Measurements from ENCODE around the gene FAXC.

Gene FAXC

DNA sequence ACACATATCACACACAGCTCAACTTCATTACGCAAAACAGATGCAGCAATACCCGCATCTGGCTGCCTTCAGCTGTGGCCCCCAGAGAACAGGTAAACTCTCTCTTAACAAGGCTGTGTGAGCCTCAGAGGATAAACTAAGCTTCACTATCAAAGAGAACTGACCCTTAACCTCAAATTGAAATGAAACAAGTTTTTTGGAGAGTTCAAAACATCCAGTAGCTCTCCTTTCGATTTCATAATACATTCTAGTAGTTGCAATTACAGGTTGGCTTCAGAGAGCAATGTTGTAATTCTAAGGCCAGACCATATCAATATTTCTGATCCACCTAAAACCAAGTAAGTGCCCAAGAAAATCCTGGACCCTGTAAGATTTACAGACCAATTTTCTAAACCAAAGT, 113.5 kb downstream of the FAXC start:
- H2BK120ac ChIP-seq (ENCODE audit: low read depth, low read length): no peak overlapping the region
- peaks cover 9 to 16% of the 10 kb centered on the region in 2 experiments for H3K27me3 ChIP-seq (ENCODE audit: control insufficient read depth in 1 of 2, insufficient read depth in 1 of 2, low read length in 2 of 2)
- no peak overlapping the region for H3K9ac ChIP-seq (ENCODE audit: low read length)
- H3K14ac ChIP-seq (ENCODE audit: low read length in 2 of 2): no peak overlapping the region
- H3K4me1 ChIP-seq (ENCODE audit: control insufficient read depth, insufficient read depth, low read depth, low read length): no peaks in the 10 kb centered on the region
- no peak overlapping the region for H3K27ac ChIP-seq (ENCODE audit: low read length, poor library complexity, severe bottlenecking)
- H3K4me2 ChIP-seq (ENCODE audit: low read length, poor library complexity, severe bottlenecking): no peak overlapping the region
- no peak overlapping the region for H3K23ac ChIP-seq (ENCODE audit: low read length in 2 of 2)
- H3K4me3 ChIP-seq (ENCODE audit: insufficient read depth in 1 of 2, low read depth in 1 of 2, low read length in 2 of 2): no peak overlapping the region
- H3K4ac ChIP-seq (ENCODE audit: low read depth in 1 of 2, low read length in 2 of 2): no peak overlapping the region
- H3K9me3 ChIP-seq (ENCODE audit: control insufficient read depth, low read length): no peaks in the 10 kb centered on the region
- H4K8ac ChIP-seq (ENCODE audit: low read length): no peak overlapping the region
- no peak overlapping the region for H3K18ac ChIP-seq (ENCODE audit: low read depth in 1 of 2, low read length in 2 of 2)
- DNase-seq: no peak
- H4K91ac ChIP-seq (ENCODE audit: low read length): no peak overlapping the region
- no peaks in the 10 kb centered on the region for H3K79me1 ChIP-seq (replicated peaks; ENCODE audit: low read length, poor library complexity, severe bottlenecking)
- no peaks in the 10 kb centered on the region for H3K36me3 ChIP-seq (ENCODE audit: control insufficient read depth in 1 of 2, insufficient read depth in 2 of 2, low read depth in 1 of 2, low read length in 2 of 2)
- H2BK5ac ChIP-seq (ENCODE audit: low read depth, low read length, poor library complexity, severe bottlenecking): no peak overlapping the region
- no peak overlapping the region for H2BK15ac ChIP-seq (ENCODE audit: low read depth, poor library complexity, severe bottlenecking)
- no peak overlapping the region for H2AFZ ChIP-seq (ENCODE audit: low read depth, low read length)
- H2AK5ac ChIP-seq (ENCODE audit: low read length, severe bottlenecking): no peak overlapping the region
- WGBS: 84% methylated on average over 3 of the region's 3 CpGs
- no peak overlapping the region for H2BK12ac ChIP-seq (ENCODE audit: low read length in 2 of 2)

- Histone ChIP-seq H4K91ac (ENCODE audit: low read length) (no peak overlapping the region), H2AFZ (ENCODE audit: low read depth, low read length) (no peak overlapping the region), H3K36me3 (ENCODE audit: control insufficient read depth in 1 of 2, insufficient read depth in 2 of 2, low read depth in 1 of 2, low read length in 2 of 2) (no peaks in the 10 kb centered on the region), H3K4ac (ENCODE audit: low read depth in 1 of 2, low read length in 2 of 2) (no peak overlapping the region), H3K27me3 (ENCODE audit: control insufficient read depth in 1 of 2, insufficient read depth in 1 of 2, low read length in 2 of 2) (peaks cover 5 to 9% of the 10 kb centered on the region in 2 experiments), H4K8ac (ENCODE audit: low read length) (no peak overlapping the region), H3K27ac (ENCODE audit: low read length, poor library complexity, severe bottlenecking) (no peak overlapping the region), H3K79me1 (replicated peaks; ENCODE audit: low read length, poor library complexity, severe bottlenecking) (no peaks in the 10 kb centered on the region), H3K18ac (ENCODE audit: low read depth in 1 of 2, low read length in 2 of 2) (no peak overlapping the region), H2AK5ac (ENCODE audit: low read length, severe bottlenecking) (no peak overlapping the region), H2BK5ac (ENCODE audit: low read depth, low read length, poor library complexity, severe bottlenecking) (no peak overlapping the region), H3K9me3 (ENCODE audit: control insufficient read depth, low read length) (no peaks in the 10 kb centered on the region), H3K23ac (ENCODE audit: low read length in 2 of 2) (no peak overlapping the region), H3K14ac (ENCODE audit: low read length in 2 of 2) (no peak overlapping the region), H2BK120ac (ENCODE audit: low read depth, low read length) (no peak overlapping the region), H2BK15ac (ENCODE audit: low read depth, poor library complexity, severe bottlenecking) (no peak overlapping the region), H3K9ac (ENCODE audit: low read length) (no peak overlapping the region), H3K4me3 (ENCODE audit: insufficient read depth in 1 of 2, low read depth in 1 of 2, low read length in 2 of 2) (no peak overlapping the region), H2BK12ac (ENCODE audit: low read length in 2 of 2) (no peak overlapping the region), H3K4me2 (ENCODE audit: low read length, poor library complexity, severe bottlenecking) (no peak overlapping the region), H3K4me1 (ENCODE audit: control insufficient read depth, insufficient read depth, low read depth, low read length) (no peaks in the 10 kb centered on the region)
- no peak for DNase-seq
- 89% methylated on average over 4 of the region's 4 CpGs for WGBS
These were observed 116.3 kb downstream of the FAXC start for GRCh38 chr6:99233219-99233618.

DNA sequence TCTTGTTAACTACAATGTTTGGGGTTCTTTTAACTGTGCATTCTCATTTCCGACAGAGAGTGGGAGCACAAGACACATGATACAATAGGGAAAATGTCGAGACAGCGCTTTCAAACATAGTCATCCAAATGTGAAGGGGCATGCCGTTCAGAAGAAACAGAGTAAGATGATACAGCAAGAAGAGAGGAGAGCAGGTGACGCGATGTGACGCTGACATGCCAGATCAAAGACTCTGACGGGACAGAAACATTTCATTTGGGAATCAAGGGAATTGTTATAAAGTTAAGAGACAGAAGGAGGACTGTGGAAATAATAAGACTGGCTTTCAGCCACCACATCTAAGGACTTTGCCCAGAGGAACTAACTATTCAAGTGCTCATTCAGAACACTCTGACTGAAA, 117.4 kb downstream of the FAXC start:
- Histone ChIP-seq H3K4me1 (ENCODE audit: control insufficient read depth, insufficient read depth, low read depth, low read length) (no peaks in the 10 kb centered on the region), H2BK120ac (ENCODE audit: low read depth, low read length) (no peak overlapping the region), H3K27ac (ENCODE audit: low read length, poor library complexity, severe bottlenecking) (no peak overlapping the region), H3K9me3 (ENCODE audit: control insufficient read depth, low read length) (no peaks in the 10 kb centered on the region), H3K4me3 (ENCODE audit: insufficient read depth in 1 of 2, low read depth in 1 of 2, low read length in 2 of 2) (no peak overlapping the region), H3K14ac (ENCODE audit: low read length in 2 of 2) (no peak overlapping the region), H3K4me2 (ENCODE audit: low read length, poor library complexity, severe bottlenecking) (no peak overlapping the region), H2BK12ac (ENCODE audit: low read length in 2 of 2) (no peak overlapping the region), H3K27me3 (ENCODE audit: control insufficient read depth in 1 of 2, insufficient read depth in 1 of 2, low read length in 2 of 2) (peaks cover 5 to 9% of the 10 kb centered on the region in 2 experiments), H2BK5ac (ENCODE audit: low read depth, low read length, poor library complexity, severe bottlenecking) (no peak overlapping the region), H4K91ac (ENCODE audit: low read length) (no peak overlapping the region), H3K79me1 (replicated peaks; ENCODE audit: low read length, poor library complexity, severe bottlenecking) (no peaks in the 10 kb centered on the region), H3K18ac (ENCODE audit: low read depth in 1 of 2, low read length in 2 of 2) (no peak overlapping the region), H2AFZ (ENCODE audit: low read depth, low read length) (no peak overlapping the region), H3K4ac (ENCODE audit: low read depth in 1 of 2, low read length in 2 of 2) (no peak overlapping the region), H3K23ac (ENCODE audit: low read length in 2 of 2) (no peak overlapping the region), H3K36me3 (ENCODE audit: control insufficient read depth in 1 of 2, insufficient read depth in 2 of 2, low read depth in 1 of 2, low read length in 2 of 2) (no peaks in the 10 kb centered on the region), H2AK5ac (ENCODE audit: low read length, severe bottlenecking) (no peak overlapping the region), H4K8ac (ENCODE audit: low read length) (no peak overlapping the region), H2BK15ac (ENCODE audit: low read depth, poor library complexity, severe bottlenecking) (no peak overlapping the region), H3K9ac (ENCODE audit: low read length) (no peak overlapping the region)
- DNase-seq: no peak
- WGBS: 74% methylated on average over 8 of the region's 8 CpGs

- DNase-seq: no peak
- H3K79me1 ChIP-seq (replicated peaks; ENCODE audit: low read length, poor library complexity, severe bottlenecking): no peaks in the 10 kb centered on the region
- H3K9ac ChIP-seq (ENCODE audit: low read length): no peak overlapping the region
- H2BK120ac ChIP-seq (ENCODE audit: low read depth, low read length): no peak overlapping the region
- H3K4ac ChIP-seq (ENCODE audit: low read depth in 1 of 2, low read length in 2 of 2): no peak overlapping the region
- no peak overlapping the region for H3K18ac ChIP-seq (ENCODE audit: low read depth in 1 of 2, low read length in 2 of 2)
- H4K8ac ChIP-seq (ENCODE audit: low read length): no peak overlapping the region
- H3K9me3 ChIP-seq (ENCODE audit: control insufficient read depth, low read length): no peaks in the 10 kb centered on the region
- H3K27ac ChIP-seq (ENCODE audit: low read length, poor library complexity, severe bottlenecking): no peak overlapping the region
- WGBS: 59% methylated on average over 3 of the region's 3 CpGs
- H3K36me3 ChIP-seq (ENCODE audit: control insufficient read depth in 1 of 2, insufficient read depth in 2 of 2, low read depth in 1 of 2, low read length in 2 of 2): no peaks in the 10 kb centered on the region
- H3K4me1 ChIP-seq (ENCODE audit: control insufficient read depth, insufficient read depth, low read depth, low read length): no peaks in the 10 kb centered on the region
- H2BK12ac ChIP-seq (ENCODE audit: low read length in 2 of 2): no peak overlapping the region
- H3K23ac ChIP-seq (ENCODE audit: low read length in 2 of 2): no peak overlapping the region
- peaks cover 0 to under 1% of the 10 kb centered on the region in 2 experiments for H3K27me3 ChIP-seq (ENCODE audit: control insufficient read depth in 1 of 2, insufficient read depth in 1 of 2, low read length in 2 of 2)
- H4K91ac ChIP-seq (ENCODE audit: low read length): no peak overlapping the region
- H3K14ac ChIP-seq (ENCODE audit: low read length in 2 of 2): no peak overlapping the region
- H2BK15ac ChIP-seq (ENCODE audit: low read depth, poor library complexity, severe bottlenecking): no peak overlapping the region
- no peak overlapping the region for H3K4me3 ChIP-seq (ENCODE audit: insufficient read depth in 1 of 2, low read depth in 1 of 2, low read length in 2 of 2)
- H2AFZ ChIP-seq (ENCODE audit: low read depth, low read length): no peak overlapping the region
- H2BK5ac ChIP-seq (ENCODE audit: low read depth, low read length, poor library complexity, severe bottlenecking): no peak overlapping the region
- no peak overlapping the region for H2AK5ac ChIP-seq (ENCODE audit: low read length, severe bottlenecking)
- no peak overlapping the region for H3K4me2 ChIP-seq (ENCODE audit: low read length, poor library complexity, severe bottlenecking)
These were observed 124.3 kb downstream of the FAXC start for GRCh38 chr6:99225172-99225571.

Data from mesenchymal stem cell (in vitro differentiated cells and primary cell).